GM19193 (cell line): ENCODE measurements around the gene UBA6.

Experiments used
- POLR2A ChIP-seq: IDR thresholded peaks from 4 replicates; pipeline ENCODE4 v1.6.1; 2011; ENCODE audit not compliant: insufficient read depth, insufficient read length; ENCODE audit errors: extremely low read depth

The UBA6 gene

GRCh38 chr4:67697860-67698687 is 2.9 kb downstream of the UBA6 start:
- no peak for TF ChIP-seq POLR2A

DNA sequence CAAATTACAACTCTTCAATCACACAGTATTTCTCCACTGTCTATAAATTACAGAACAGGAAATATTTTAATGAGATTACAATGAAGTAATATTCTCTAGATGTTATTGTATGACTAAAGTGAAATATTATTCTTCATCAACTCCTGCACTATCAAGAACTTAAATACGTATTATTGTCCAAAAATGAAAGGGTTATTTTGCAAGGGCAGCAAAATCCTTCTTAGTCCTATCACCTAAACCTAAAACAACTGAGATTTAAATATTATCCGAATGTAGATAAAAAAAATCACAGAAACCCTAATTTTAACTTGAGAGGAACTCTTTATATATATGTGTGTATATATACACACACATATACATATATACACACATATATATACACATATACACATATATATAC is 4.9 kb downstream of the UBA6 start:
- no peak for TF ChIP-seq POLR2A

DNA sequence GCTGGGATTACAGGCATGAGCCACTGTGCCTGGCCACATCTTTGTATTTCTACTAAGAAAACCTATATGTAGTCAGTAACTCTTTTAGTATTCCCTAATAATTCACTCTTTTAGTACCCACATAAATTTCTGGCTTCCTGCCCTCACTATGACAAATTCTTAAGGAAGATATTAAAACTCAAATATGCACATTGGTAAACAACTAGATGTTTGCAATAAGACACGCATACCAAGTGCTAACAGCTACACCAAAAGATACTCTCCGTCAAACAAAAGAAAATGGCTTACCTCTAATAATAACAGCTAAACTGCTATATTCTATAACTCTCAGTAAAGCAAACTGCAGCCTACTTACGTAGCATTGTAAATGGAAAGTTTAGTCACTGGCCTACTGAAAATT is 6.3 kb downstream of the UBA6 start:
- TF ChIP-seq POLR2A, result no peak

- TF ChIP-seq POLR2A, result no peak
These were observed 9.6 kb downstream of the UBA6 start for GRCh38 chr4:67691328-67691727.

GRCh38 chr4:67687636-67688035 is 13.3 kb downstream of the UBA6 start:
- no peak for TF ChIP-seq POLR2A

- no peak for TF ChIP-seq POLR2A
These were observed 15.5 kb downstream of the UBA6 start for GRCh38 chr4:67685532-67685859.

DNA sequence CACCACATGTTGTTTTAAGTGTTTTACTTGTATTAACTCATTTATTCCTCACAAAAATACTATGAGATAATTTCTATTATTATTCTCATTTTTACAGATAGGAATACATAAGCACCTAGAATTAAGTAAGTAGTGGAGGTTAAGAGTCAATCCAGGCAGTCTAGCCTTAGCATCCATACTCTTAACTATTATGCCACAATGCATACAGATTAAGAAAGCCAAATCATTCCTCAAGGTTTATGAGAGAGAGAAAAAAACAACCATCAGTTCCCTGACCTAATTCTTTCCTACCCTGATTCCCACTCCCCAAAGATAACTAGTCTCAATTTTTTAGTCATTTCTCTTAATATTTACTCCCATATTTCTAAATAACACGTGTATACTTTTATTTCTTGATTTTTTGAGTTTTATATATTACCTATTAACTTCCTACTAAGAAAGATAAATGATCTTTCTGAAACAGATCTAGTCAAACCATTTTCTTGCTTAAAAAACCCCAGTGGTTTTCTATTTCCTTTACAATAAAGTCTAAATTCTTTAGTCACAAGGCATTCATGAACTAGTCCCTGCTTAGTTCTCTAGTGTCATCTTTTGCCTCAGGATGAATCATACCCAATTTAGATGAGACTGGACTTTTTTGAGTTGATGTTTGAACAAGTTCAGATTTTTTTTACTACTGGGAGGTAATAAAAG is 16.0 kb downstream of the UBA6 start:
- TF ChIP-seq POLR2A, result no peak

DNA sequence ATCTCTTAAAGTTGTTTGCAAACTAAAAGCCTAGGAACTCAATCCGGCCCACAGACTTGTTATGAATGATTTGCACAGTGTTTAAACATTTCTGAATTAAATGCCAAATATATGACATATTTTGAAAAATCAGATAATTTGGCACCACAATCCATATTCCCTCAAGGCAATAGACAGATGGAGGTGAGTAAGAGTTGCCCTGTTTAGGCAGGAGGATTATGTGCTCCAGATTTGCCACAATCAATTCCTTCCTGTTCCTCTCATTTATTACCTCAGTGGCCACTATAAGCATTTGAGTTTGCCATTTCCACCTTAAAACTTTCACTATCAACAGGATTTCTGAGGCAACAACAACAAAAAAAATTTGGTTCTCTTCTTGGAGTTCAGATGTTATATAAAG is 18.7 kb downstream of the UBA6 start:
- no peak for TF ChIP-seq POLR2A

- TF ChIP-seq POLR2A, result no peak
These were observed 20.3 kb downstream of the UBA6 start for GRCh38 chr4:67680581-67681222.

DNA sequence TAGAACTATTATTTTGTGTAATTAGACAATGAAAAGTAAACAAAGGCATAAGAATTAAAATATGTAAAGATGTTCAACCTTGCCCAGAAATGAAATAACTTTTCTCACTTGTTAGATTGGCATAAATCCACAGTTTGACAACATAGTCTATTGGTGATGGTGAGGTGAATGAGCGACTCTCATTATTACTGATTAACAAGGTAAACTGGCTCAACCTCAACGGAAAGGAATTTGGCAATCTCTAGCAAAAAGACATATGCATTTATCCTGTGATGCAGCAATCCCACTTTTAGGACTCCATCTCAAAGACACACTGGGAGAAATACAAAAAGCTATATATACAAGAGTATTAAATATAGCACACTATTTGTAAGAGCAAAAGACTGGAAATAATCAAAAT is 22.3 kb downstream of the UBA6 start:
- TF ChIP-seq POLR2A, result no peak

DNA sequence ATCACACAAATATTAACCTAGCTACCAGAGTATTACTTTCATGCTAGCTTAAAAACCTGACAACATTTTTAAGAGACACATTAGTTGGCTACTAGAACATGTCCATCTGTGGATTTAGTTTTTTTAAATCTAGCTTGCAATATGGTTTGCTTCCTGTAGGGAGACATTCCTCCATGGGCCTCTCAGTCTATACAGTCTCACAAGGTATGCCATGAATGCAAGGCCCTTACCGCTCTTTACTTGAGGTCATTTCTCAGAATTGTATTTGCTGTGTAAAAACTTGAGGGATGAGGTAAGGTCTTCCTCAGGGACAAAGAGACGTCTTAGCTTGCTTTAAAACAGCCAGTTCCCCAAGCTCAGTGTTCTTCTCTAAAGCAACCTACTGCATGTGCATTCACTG is 26.9 kb downstream of the UBA6 start:
- no peak for TF ChIP-seq POLR2A

GRCh38 chr4:67668315-67668714 is 32.6 kb downstream of the UBA6 start:
- no peak for TF ChIP-seq POLR2A

- TF ChIP-seq POLR2A, result no peak
These were observed 40.5 kb downstream of the UBA6 start for GRCh38 chr4:67660418-67660817.

- no peak for TF ChIP-seq POLR2A
These were observed 41.9 kb downstream of the UBA6 start for GRCh38 chr4:67659065-67659464.

- no peak for TF ChIP-seq POLR2A
These were observed 42.7 kb downstream of the UBA6 start for GRCh38 chr4:67658302-67658701.

DNA sequence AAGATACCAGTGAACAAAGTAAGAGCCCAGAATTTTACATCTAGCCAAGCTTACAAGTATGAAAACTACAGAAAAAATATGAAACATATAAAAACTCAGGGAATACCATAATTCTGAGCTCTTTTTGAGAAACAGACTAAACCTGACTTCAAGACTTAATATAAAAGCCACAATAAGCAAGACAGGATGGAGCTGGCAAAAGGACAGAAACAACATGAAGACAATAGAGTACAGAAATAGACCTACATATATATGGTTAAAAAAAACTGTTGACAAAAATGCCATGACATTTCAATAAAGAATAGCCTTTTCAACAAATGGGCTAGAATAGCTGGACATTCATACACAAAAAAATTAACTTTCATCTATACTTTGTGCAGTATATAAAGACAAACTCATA is 49.4 kb downstream of the UBA6 start:
- TF ChIP-seq POLR2A, result no peak
